IgD-negative memory B cell (primary cell): Measurements from ENCODE around the gene ZDHHC4. TPM values are rescaled to one million over a fixed set of nuclear protein-coding genes. Genes with fewer than 3 reads are reported as not detected.
"Not testable (repeated sequence)": the region's sequence is repeated elsewhere in the genome, so short reads cannot be mapped to it uniquely, and the experiment has no call there.

Experiments used
- H3K27ac Mint-ChIP-seq, 3 donors: one replicate each; pipeline ENCODE4 v1.8.0; 2020 to 2022; ENCODE audit warnings: mild to moderate bottlenecking in 3 of 3, mixed read lengths in 3 of 3, moderate library complexity in 1 of 3
- H3K27me3 Mint-ChIP-seq: one replicate; pipeline ENCODE4 v1.8.0; 2021; ENCODE audit warnings: mixed read lengths
- H3K36me3 Mint-ChIP-seq: one replicate; pipeline ENCODE4 v1.8.0; 2020; ENCODE audit warnings: mild to moderate bottlenecking, mixed read lengths
- H3K4me1 Mint-ChIP-seq, 3 donors: one replicate each; pipeline ENCODE4 v1.8.0; 2020 to 2022; ENCODE audit warnings: mixed read lengths in 3 of 3, mild to moderate bottlenecking in 1 of 3
- H3K4me3 Mint-ChIP-seq, 4 donors: one replicate each; pipeline ENCODE4 v1.8.0; 2020 to 2022; ENCODE audit warnings: mild to moderate bottlenecking in 4 of 4, mixed read lengths in 4 of 4, moderate library complexity in 3 of 4
- H3K9me3 Mint-ChIP-seq, 3 donors: one replicate each; pipeline ENCODE4 v1.8.0; 2020 to 2021; ENCODE audit warnings: mixed read lengths in 3 of 3, mild to moderate bottlenecking in 1 of 3
- polyA plus RNA-seq: library from polyadenylated mRNA; unstranded; fragments of 300-500 nt; fragmentation: Illumina TruSeq; gene quantifications from one replicate; pipeline ENCODE4 v1.2.3, GENCODE V29; 2021

ZDHHC4 gene
- polyA plus RNA-seq, 1 donor from 2014 or later: 71.7 TPM

GRCh38 chr7:6630007-6630849, 53.0 kb downstream of the ZDHHC4 start:
- Mint-ChIP-seq H3K4me3 (peak overlapping the region in 1 of 4 donors; percentile 23), H3K9me3 (no peaks in the 10 kb centered on the region), H3K4me1 (peaks cover 2 to 4% (median 3%) of the 10 kb centered on the region in 3 donors), H3K27ac (peak overlapping the region in 1 of 3 donors; percentile 54), H3K36me3 (no peaks in the 10 kb centered on the region), H3K27me3 (no peaks in the 10 kb centered on the region)

DNA sequence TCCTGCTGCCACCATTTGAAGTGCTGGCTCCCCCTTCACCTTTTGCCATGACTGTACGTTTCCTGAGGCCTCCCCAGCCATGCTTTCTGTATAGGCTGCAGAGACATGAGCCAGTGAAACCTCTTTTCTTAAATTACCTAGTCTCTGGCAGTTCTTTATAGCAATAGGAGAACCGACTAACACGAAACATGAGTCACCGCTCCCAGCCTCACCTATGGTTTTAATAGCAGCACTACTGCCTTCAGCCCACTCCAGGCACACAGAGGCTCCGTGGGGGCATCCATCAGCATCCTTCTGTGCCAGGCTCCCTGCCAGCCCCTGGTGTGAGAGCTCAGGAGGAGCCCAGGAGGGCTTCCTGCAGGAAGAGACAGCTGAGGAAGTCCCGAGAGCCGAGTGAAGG, 54.4 kb downstream of the ZDHHC4 start:
- H3K27me3 Mint-ChIP-seq: no peaks in the 10 kb centered on the region
- H3K36me3 Mint-ChIP-seq: no peaks in the 10 kb centered on the region
- peak overlapping the region in 1 of 3 donors; percentile 62 for H3K27ac Mint-ChIP-seq
- no peaks in the 10 kb centered on the region for H3K9me3 Mint-ChIP-seq
- H3K4me3 Mint-ChIP-seq: no peak overlapping the region
- H3K4me1 Mint-ChIP-seq: peaks cover 3 to 8% (median 4%) of the 10 kb centered on the region in 3 donors

- peaks cover 10 to 16% (median 15%) of the 10 kb centered on the region in 3 donors for H3K4me1 Mint-ChIP-seq
- peak overlapping the region in 2 of 4 donors; percentile 21 to 86 for H3K4me3 Mint-ChIP-seq
- H3K27me3 Mint-ChIP-seq: no peaks in the 10 kb centered on the region
- H3K9me3 Mint-ChIP-seq: no peaks in the 10 kb centered on the region
- H3K36me3 Mint-ChIP-seq: no peaks in the 10 kb centered on the region
- peak overlapping the region in 1 of 3 donors; percentile 56 for H3K27ac Mint-ChIP-seq
Observed at GRCh38 chr7:6634021-6634420, 56.8 kb downstream of the ZDHHC4 start.

DNA sequence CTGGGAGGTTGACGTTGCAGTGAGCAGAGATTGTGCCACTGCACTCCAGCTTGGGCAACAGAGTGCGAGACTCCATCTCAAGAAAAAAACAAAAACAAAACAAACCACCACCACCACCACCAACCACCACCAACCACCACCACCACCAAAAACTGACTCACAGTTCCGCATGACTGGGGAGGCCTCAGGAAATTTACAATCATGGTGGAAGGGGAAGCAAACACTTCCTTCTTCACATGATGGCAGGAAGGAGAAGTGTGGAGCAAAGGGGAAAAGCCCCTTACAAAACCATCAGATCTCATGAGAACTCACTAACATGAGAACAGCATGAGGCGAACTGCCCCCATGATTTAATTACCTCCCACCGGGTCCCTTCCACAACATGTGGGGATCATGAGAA, 57.7 kb downstream of the ZDHHC4 start:
- not testable (repeated sequence) for H3K36me3 Mint-ChIP-seq, H3K9me3 Mint-ChIP-seq, H3K27me3 Mint-ChIP-seq
- Mint-ChIP-seq H3K27ac (peak overlapping the region; percentile 73 to 89 (median 86)), H3K4me3 (peak overlapping the region in 3 of 4 donors; percentile 66 to 85 (median 77)), H3K4me1 (peaks cover 14 to 19% (median 19%) of the 10 kb centered on the region in 3 donors)

DNA sequence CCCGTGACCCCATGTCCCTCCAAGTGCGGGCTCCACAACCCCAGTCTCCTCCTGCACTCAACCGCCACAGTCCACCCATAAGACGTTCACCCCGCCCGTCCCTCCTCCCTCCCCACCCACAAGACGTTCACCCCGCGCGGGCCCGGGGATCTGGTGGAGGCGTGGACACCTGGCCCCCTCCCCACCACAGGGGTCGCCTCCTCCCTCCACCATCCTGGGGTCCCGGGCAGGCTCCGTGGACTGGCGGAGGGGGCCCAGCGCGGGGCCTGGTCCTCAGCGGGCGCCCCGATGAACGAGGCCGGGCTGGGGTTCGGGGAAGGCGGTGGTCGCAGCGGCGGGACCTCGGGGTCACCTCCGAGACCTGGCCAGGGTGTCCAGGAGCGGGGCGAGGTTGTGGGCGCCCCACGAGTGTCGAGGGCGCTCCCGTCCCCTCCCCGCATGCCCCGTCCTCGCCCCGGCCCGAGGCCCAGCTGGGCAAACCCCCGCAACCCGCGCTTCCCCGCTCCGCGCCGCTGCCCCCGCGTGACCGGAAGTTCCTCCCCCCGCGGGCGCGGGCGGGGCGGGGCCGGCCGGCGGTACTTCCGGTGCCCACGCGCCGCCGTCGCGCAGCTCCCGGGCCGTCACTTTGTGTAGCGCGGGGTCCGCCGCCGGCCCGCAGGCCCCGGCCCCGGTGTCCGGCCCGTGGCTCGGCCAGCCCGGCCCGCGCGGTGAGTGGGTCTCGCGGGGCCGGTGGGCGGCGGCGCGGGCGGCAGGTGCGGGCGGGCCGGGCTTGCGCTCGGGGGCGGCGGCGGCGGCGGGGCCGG, 59.7 kb downstream of the ZDHHC4 start, which contains the start of gene ZNF316:
Gene ZNF316, plus strand, starts transcription at position 578 of the 803 bp plus-strand sequence. CDS start 5,092 bp downstream, outside the sequence.
- Mint-ChIP-seq H3K9me3 (no peaks in the 10 kb centered on the region), H3K27me3 (no peaks in the 10 kb centered on the region), H3K27ac (peak within 1 kb of the TSS; percentile 86 to 96 (median 95))

DNA sequence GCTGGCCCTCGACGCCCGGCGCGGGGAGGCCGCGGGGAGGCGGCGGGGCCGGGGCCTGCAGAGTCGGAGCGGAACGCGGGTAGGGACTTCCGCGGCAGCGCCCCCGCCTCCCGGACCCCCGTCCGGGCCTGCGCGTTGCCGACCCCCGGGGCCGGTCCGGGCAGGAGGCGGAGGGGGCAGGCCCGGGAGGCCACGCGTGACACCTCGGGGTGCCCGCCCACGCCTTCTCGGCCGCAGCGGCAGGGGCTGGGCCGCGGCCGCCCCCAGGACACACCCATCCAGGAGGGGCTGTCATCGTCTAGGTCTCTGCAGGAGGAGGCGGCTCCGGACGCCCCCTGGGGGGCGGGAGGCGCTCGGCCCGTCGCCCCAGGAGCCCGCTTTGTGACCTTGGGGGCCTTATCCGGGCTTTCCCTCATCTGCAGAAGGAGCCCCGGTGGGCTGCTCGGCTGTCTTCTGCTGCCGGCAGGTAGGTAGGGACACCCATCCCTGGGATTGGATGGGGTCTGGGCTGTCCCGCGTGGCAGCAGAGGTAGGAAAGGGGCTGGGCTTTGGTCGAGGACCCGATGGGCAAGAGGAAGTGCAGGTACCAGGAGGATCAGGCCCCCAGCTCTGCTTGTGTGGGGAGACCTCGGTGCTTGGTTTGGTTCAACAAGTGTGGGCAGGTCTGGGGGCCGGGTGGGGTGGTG, 60.4 kb downstream of the ZDHHC4 start:
- no peaks in the 10 kb centered on the region for H3K36me3 Mint-ChIP-seq
- no peaks in the 10 kb centered on the region for H3K27me3 Mint-ChIP-seq
- peak overlapping the region; percentile 67 to 95 (median 87) for H3K4me3 Mint-ChIP-seq

More for the DNA sequence above, 59.7 kb downstream of the ZDHHC4 start, which contains the start of gene ZNF316:
- no peaks in the 10 kb centered on the region for H3K36me3 Mint-ChIP-seq
- H3K4me1 Mint-ChIP-seq: peaks cover 14 to 22% (median 20%) of the 10 kb centered on the region in 3 donors
- peak within 1 kb of the TSS; percentile 83 to 95 (median 88) for H3K4me3 Mint-ChIP-seq

More for the DNA sequence above, 60.4 kb downstream of the ZDHHC4 start:
- Mint-ChIP-seq H3K9me3 (no peaks in the 10 kb centered on the region), H3K4me1 (peaks cover 14 to 22% (median 22%) of the 10 kb centered on the region in 3 donors), H3K27ac (peak overlapping the region; percentile 70 to 96 (median 95))

Other genes with a start within 250 kb of the ZDHHC4 start
- 7.8 TPM for gene FAM220A, start 228.5 kb upstream of the ZDHHC4 start, polyA plus RNA-seq
- gene RAC1, start 202.9 kb upstream of the ZDHHC4 start, polyA plus RNA-seq: 150 TPM
- gene DAGLB, start 129.5 kb upstream of the ZDHHC4 start, polyA plus RNA-seq: 15.5 TPM
- gene KDELR2, start 93.3 kb upstream of the ZDHHC4 start, polyA plus RNA-seq: 47.2 TPM
- 0.09 TPM for gene GRID2IP, start 26.0 kb upstream of the ZDHHC4 start, polyA plus RNA-seq
- 41.3 TPM for gene INTS15, start 12.6 kb downstream of the ZDHHC4 start, polyA plus RNA-seq
- gene ZNF853, start 38.2 kb downstream of the ZDHHC4 start, polyA plus RNA-seq: 1.5 TPM
- 2.1 TPM for gene ZNF316, start 59.9 kb downstream of the ZDHHC4 start, polyA plus RNA-seq
- gene ZNF12, start 129.5 kb downstream of the ZDHHC4 start, polyA plus RNA-seq: 27.8 TPM
- not detected for gene RSPH10B2, start 176.6 kb downstream of the ZDHHC4 start, polyA plus RNA-seq
- 37.5 TPM for gene CCZ1B, start 248.8 kb downstream of the ZDHHC4 start, polyA plus RNA-seq